Hematopoietic multipotent progenitor cell treated with erythropoietin and hydrocortisone succinate and interleukin-3 and kit ligand, for 8 days (in vitro differentiated cells): ENCODE measurements around the gene ARHGEF38.
"Not testable (repeated sequence)": the region's sequence is repeated elsewhere in the genome, so short reads cannot be mapped to it uniquely, and the experiment has no call there.

Experiments
- DNase-seq: peaks from one replicate; pipeline ENCODE4 v3.0.0-alpha.2; 2015

ARHGEF38 gene

GRCh38 chr4:105657117-105657765 is 104.8 kb downstream of the ARHGEF38 start:
- no peak for DNase-seq

DNA sequence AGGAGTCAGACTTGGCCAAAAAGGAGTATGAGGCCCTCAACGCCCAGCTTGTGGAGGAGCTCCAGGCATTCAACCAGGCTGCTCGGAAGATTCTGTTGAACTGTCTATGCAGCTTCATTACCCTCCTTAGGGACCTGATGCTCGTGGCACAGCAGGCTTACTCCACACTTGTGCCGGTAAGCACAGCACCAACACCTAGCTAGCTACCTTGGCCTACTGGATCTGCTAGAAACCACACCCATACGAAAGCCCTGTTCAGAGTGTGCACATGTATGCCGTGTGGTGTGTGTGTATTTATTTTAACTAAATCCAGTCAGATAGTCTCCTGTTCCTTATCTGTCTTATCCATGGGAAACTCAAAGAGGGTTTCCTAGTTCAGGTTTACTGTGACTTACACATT is 106.8 kb downstream of the ARHGEF38 start:
- no peak for DNase-seq

DNA sequence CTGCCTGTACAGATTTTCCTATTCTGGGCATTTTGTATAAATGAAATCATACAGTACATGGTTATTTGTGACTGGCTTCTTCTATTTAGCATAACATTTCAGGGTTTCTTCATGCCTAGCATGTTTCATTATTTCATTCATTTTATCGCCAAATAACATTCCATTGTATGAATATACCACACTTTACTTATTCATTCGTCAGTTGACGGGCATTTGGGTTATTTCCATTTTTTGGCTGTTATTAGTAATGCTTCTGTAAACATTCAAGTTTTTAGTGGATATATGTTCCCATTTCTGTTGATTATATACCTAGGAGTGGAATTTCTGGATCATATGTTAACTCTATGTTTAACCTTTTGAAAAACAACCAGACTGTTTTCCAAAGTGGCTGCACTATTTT is 108.6 kb downstream of the ARHGEF38 start:
- DNase-seq: no peak

GRCh38 chr4:105662935-105663675 is 110.7 kb downstream of the ARHGEF38 start:
- DNase-seq: no peak

DNA sequence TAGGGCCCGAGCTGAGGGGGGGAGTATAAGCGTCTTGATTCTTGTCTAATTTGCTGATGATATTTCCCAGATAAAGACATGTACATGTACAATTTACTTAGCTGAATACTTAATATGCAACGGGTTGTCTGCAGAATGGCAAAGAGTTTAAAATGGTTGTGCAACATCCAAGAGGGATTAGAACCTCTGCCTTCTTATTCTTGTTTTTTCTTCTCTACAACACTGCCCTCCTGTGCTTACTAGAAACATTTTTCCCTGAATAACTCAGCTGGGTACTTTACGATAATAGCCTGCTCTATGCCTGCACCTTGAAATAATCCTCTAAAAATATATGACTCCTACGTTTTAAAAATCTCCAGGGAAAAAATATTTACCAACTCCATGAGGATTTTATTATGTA is 114.3 kb downstream of the ARHGEF38 start:
- peak; percentile 27 for DNase-seq

- no peak for DNase-seq
Observed at GRCh38 chr4:105670684-105671083, 118.3 kb downstream of the ARHGEF38 start.

DNA sequence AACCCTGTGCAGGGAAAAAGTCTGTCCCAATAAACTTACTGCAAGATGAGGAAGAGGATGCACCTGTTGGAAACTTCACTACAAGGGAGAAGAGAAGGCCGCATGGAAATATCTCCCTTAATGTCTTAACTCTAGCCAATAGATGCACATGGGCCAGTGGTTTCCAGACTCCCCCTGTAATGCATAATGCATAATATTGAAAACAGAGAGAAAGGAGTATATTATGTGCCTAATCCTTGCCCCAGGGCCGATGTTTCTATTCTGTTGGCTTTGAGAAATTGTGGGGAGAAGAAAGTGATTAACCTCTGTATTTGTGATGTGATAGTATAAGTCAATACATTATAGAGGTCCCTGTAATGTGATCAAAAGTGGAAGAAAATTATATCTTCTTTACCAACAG is 118.9 kb downstream of the ARHGEF38 start:
- DNase-seq: no peak

GRCh38 chr4:105674011-105674410 is 121.6 kb downstream of the ARHGEF38 start:
- DNase-seq: no peak

- no peak for DNase-seq
Observed at GRCh38 chr4:105677709-105678108, 125.3 kb downstream of the ARHGEF38 start.

- no peak for DNase-seq
Observed at GRCh38 chr4:105679186-105679585, 126.8 kb downstream of the ARHGEF38 start.

GRCh38 chr4:105683038-105683437 is 130.6 kb downstream of the ARHGEF38 start:
- no peak for DNase-seq

- no peak for DNase-seq
Observed at GRCh38 chr4:105686571-105686970, 134.2 kb downstream of the ARHGEF38 start.

- DNase-seq: not testable (repeated sequence)
Observed at GRCh38 chr4:105694812-105695211, 142.4 kb downstream of the ARHGEF38 start.

DNA sequence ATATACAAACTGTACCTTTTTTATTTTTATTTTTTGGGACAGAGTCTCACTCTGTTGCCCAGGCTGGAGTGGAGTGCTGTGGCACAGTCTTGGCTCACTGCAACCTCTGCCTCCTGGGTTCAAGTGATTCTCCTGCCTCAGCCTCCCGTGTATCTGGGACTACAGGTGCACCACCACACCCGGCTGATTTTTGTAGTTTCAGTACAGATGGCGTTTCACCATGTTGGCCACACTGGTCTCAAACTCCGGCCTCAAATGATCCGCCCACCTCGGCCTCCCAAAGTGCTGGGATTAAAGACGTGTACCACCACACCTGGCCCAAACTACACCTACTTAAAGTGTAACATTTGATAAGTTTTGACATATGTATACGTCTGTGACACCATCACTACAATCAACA is 143.4 kb downstream of the ARHGEF38 start:
- DNase-seq: not testable (repeated sequence)

DNA sequence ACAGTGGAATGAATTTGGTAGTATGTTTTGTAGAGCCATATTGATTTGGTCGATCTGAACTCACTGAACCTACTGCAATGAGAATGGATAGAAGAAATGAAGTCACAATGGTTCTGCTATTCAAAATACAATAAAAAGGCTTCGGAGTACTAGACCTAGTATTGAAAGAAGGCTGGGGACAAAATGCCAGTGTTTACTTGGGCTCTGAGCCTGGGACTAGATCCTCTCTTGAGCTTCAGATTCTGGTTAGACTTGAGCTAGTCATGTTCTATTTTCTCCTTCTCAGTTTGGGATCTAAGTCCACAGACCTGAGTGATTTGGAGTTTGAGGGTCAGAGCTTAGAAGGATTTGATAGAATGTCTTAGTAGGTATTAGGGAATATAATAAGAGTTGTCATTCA is 146.2 kb downstream of the ARHGEF38 start:
- no peak for DNase-seq

GRCh38 chr4:105707782-105708180 is 155.4 kb downstream of the ARHGEF38 start:
- DNase-seq: peak; percentile 31

DNA sequence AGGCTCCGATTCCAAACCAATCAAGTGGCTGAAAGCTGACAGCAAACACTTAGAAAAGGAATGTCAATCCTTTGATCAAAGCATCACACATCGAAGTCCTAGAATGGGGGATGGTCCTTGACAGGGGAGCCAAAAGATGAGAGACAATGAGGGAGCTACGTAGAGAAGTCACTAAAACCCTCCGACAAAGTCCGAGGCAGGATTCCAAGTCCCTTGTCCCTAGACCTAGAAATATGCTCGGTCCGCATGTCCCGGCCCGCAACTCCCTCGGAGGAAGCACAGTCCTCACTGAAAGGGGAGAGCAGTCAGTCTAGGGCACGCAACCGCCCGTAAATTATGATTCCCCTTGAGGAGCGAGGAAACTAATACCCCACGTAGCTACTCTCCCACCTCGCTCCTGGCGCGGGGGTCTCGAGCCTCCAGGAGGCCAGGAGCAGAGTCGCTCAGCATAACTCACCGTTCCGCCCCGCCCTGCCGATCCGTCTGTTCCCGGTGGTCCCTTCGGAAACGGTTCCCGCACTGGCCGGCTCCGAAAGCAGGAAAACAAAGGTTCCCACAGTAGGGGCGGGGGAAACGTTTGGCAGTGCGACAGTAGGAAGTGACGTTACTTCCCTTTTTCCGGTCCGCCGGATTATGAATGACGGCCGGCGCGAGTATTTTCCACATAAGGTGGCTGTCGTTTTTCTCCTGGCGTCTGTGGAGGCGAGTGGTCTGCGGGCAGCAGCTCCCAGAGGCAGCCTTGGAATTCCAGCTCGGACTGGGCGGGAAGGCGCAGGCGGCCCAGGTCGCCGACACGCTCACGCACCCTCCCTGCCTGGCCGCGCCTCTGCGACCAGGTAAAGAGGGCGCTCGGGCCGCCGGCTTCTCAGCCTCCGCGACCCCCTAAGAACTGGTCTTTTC is 156.0 kb downstream of the ARHGEF38 start, which contains the start of the genes GSTCD and INTS12:
TSS of gene GSTCD (plus strand) at position 604 of the 900 bp plus-strand sequence. CDS start 8,830 bp downstream, outside the sequence.
TSS of gene INTS12 (minus strand) at position 509 of the 900 bp plus-strand sequence. CDS start 8,684 bp downstream, outside the sequence.
- peak; percentile 91 for DNase-seq

- DNase-seq: peak; percentile 45
Observed at GRCh38 chr4:105709081-105709450, 156.6 kb downstream of the ARHGEF38 start.

DNA sequence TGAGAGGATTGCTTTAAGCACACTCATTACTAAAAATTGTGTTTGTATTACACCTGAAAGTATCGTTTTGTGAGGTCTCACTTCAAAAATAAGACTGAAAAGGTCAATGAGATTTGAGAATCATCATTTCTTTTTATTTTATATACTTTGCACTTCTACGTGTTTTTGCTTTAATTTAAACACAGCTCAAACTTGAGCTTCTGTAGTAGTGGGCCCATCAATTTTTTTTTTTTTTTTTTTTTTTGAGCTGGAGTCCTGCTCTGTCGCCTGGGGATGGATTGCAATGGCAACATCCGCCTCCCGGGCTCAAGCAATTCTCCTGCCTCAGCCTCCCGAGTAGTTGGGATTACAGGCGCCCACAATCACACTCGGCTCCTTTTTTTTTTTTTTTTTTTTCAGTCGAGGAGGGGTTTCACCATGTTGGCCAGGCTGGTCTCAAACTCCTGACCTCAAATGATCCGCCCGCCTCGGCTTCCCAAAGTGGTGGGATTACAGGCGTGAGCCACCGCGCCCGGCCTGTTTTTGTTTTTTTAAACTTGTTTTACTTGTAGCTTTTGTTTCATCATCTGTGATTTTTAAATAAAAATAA is 157.7 kb downstream of the ARHGEF38 start:
- no peak for DNase-seq

GRCh38 chr4:105710678-105711077 is 158.3 kb downstream of the ARHGEF38 start:
- DNase-seq: no peak

DNA sequence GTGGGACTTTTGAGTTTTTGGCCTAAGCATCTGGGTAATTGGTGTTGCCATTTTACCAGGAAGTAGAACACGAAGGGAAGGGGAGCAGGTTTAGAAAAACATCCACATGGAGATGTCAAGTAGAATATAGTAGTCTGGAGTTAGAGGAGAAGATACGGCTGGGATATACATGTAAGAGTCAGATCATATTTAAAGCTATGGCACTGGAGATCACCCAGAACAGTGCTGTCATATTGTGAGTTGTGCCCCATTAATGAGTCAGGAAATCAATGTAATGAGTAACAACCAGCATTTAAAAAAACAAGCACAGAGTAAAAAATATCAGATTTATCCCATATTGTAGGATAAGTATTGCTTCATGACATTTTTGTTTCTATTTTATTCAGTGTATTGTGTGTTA is 160.3 kb downstream of the ARHGEF38 start:
- DNase-seq: no peak

DNA sequence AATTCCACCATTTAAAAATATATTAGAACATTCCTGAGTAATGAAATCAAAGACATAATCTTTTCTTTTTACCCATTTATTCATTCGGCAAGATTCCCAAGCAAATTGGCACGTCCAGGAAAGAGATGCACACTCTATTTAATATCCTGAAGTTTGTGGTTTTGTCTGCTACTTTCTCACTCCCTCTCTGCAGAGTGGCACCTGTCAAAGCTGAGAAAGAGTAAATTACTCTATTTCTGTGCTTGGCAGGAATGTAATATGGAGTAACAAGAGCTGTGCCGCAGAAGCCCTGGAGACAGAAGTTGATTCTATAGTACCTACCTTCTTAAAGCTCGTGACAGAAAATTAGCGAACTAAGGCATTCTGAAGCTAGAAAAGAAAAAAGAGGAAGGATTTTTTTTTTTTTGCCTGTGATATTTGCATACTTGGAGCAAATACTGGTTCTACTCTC is 161.7 kb downstream of the ARHGEF38 start:
- peak; percentile 53 for DNase-seq

- DNase-seq: peak; percentile 37
Observed at GRCh38 chr4:105714932-105715331, 162.5 kb downstream of the ARHGEF38 start.
